Stomach (tissue), 9 donors: ENCODE results near the gene MYH11. TPM values are rescaled to one million over a fixed set of nuclear protein-coding genes. Genes with fewer than 3 reads are reported as not detected.
A peak's percentile ranks its signal among the peaks of the same experiment; 100 is the strongest.

Source experiments
- DNase-seq, 2 donors: peaks; one replicate each; pipeline versions ENCODE4 v3.0.0 to v3.0.0-alpha.2; 2013 to 2019
- H3K27ac ChIP-seq, 5 donors: fragments of 200-600 bp in 4 of 5; sonication (generic) in 4 of 5; one replicate each; pipeline ENCODE4 v1.5.1; 2013 to 2019; ENCODE audit warnings: mild to moderate bottlenecking in 1 of 5, moderate library complexity in 1 of 5
- H3K27me3 ChIP-seq, 3 donors: fragments of 200-600 bp; sonication (generic); one replicate each; pipeline ENCODE4 v1.5.1; 2017 to 2019; ENCODE audit warnings: mixed run types in 1 of 3
- H3K36me3 ChIP-seq, 4 donors: fragments of 200-600 bp; sonication (generic); 1 replicate in 3 of 4; 2 replicates in 1 of 4; pipeline ENCODE4 v1.5.1; 2016 to 2019
- H3K4me1 ChIP-seq, 4 donors: fragments of 200-600 bp; sonication (generic); one replicate each; pipeline ENCODE4 v1.5.1; 2016 to 2019
- H3K4me3 ChIP-seq, 4 donors: fragments of 200-600 bp; sonication (generic) in 3 of 4; one replicate each; pipeline ENCODE4 v1.5.1; 2016 to 2019; ENCODE audit warnings: mild to moderate bottlenecking in 1 of 4
- H3K9me3 ChIP-seq, 4 donors: fragments of 200-600 bp; sonication (generic); one replicate each; pipeline ENCODE4 v1.5.1; 2016 to 2019
- EP300 ChIP-seq: sonication (generic); formaldehyde crosslinking; IDR thresholded peaks from one replicate; pipeline ENCODE4 v1.6.1; 2017; ENCODE audit warnings: antibody characterized with exemption
- POLR2A ChIP-seq, 4 donors: fragments of 450-650 bp; IDR thresholded peaks; one replicate each; pipeline ENCODE4 v1.6.1; 2016; ENCODE audit warnings: antibody characterized with exemption in 4 of 4, control low read depth in 2 of 4, mild to moderate bottlenecking in 1 of 4, moderate library complexity in 1 of 4
- POLR2AphosphoS5 ChIP-seq, 3 donors: sonication (generic); formaldehyde crosslinking; IDR thresholded peaks; one replicate each; pipeline ENCODE4 v1.6.1; 2016; ENCODE audit warnings: antibody characterized with exemption in 3 of 3
- WGBS, 5 donors: extraction: QIAGEN DNeasy Blood & Tissue Kit in 3 of 5; methylation state at CpG; one replicate each; pipeline versions ENCODE4 v1.1.5 to v1.1.7; 2013 to 2018; 5-methylcytosine and 5-hydroxymethylcytosine counted together
- intact Hi-C: fragments of 100-400 bp; cut with DNase I; formaldehyde crosslinking; loops from one replicate; pipeline ENCODE4 v1.15.1; 2023; ENCODE audit warnings: low total_unique reads
- polyA plus RNA-seq, 3 donors: library from polyadenylated mRNA; stranded (reverse); fragments of 200-250 nt; gene quantifications; one replicate each; pipeline ENCODE4 v1.2.3, GENCODE V29; 2013
- total RNA-seq, 5 donors: library from RNA; depleted of rRNA; stranded (reverse); fragments of >200 nt; gene quantifications; one replicate each; pipeline versions ENCODE4 v1.1.0 to v1.2.3, GENCODE V29; 2014 to 2016
- TF ChIP-seq, protein P1 (sequence below), 7 experiments: fragments of 450-650 bp in 4 of 7; fragments of 200-600 bp in 3 of 7; sonication (generic) in 3 of 7; IDR thresholded peaks; one replicate each; pipeline ENCODE4 v1.5.1; 2016 to 2019; ENCODE audit warnings: antibody characterized with exemption in 7 of 7, control low read depth in 2 of 7, mild to moderate bottlenecking in 1 of 7
- donor health status: healthy with polysubstance abuse.
- donor health status: Bipolar disorder and iron deficiency.
- donor health status: healthy.

MYH11 gene
- total and polyA plus RNA-seq, 8 donors = 33.8 to 3,048 (median 865) TPM

- no peak for DNase-seq
- intact Hi-C loops = no loop called here
- H3K27ac ChIP-seq = peak overlapping the region in 1 of 5 donors; percentile 28
- H3K36me3 ChIP-seq = peaks cover 21 to 92% (median 70%) of the 10 kb centered on the region in 4 donors
- TF ChIP-seq POLR2A (IDR thresholded peaks at IDR 0.05) (no peak), POLR2AphosphoS5 (IDR thresholded peaks at IDR 0.05) (no peak), EP300 (no peak)
- TF ChIP-seq, protein P1, sequence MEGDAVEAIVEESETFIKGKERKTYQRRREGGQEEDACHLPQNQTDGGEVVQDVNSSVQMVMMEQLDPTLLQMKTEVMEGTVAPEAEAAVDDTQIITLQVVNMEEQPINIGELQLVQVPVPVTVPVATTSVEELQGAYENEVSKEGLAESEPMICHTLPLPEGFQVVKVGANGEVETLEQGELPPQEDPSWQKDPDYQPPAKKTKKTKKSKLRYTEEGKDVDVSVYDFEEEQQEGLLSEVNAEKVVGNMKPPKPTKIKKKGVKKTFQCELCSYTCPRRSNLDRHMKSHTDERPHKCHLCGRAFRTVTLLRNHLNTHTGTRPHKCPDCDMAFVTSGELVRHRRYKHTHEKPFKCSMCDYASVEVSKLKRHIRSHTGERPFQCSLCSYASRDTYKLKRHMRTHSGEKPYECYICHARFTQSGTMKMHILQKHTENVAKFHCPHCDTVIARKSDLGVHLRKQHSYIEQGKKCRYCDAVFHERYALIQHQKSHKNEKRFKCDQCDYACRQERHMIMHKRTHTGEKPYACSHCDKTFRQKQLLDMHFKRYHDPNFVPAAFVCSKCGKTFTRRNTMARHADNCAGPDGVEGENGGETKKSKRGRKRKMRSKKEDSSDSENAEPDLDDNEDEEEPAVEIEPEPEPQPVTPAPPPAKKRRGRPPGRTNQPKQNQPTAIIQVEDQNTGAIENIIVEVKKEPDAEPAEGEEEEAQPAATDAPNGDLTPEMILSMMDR (IDR thresholded peaks at IDR 0.05) = no peak
- peaks cover 0 to 8% (median 2%) of the 10 kb centered on the region in 4 donors for H3K4me1 ChIP-seq
- no peaks in the 10 kb centered on the region for H3K9me3 ChIP-seq
- no peak overlapping the region for H3K4me3 ChIP-seq
- 69 to 87% (median 86%) methylated on average over 12 of the region's 12 CpGs for WGBS, 5 donors
- no peaks in the 10 kb centered on the region for H3K27me3 ChIP-seq
These were observed 148.7 kb downstream of the MYH11 start for GRCh38 chr16:15708096-15708495.

DNA sequence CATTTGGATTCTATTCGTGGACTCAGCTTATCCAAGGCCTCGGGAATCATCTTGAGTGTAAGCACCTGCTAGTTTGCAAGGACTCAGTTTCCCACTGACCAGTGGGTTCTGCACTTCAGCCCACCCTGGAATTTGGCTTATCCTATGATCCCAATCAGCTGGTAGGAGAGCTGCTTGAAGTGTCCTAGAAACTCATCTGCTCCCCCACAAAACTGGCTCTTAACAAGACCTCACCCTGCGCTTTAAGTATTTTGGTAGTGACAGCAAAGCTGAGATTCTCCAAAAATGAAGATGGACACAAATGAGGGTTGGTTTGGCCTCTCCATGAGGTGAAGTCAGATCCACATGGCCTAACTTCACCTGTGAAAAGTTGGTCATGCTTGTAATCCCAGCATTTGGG lies 149.5 kb downstream of the MYH11 start:
- Histone ChIP-seq H3K27ac (peak overlapping the region in 2 of 5 donors; percentile 28 to 32), H3K4me3 (no peak overlapping the region), H3K36me3 (peaks cover 15 to 95% (median 73%) of the 10 kb centered on the region in 4 donors), H3K4me1 (peaks cover 0 to 8% (median 2%) of the 10 kb centered on the region in 4 donors), H3K9me3 (no peaks in the 10 kb centered on the region), H3K27me3 (no peaks in the 10 kb centered on the region)
- 86 to 98% (median 94%) methylated on average over 3 of the region's 3 CpGs for WGBS, 5 donors
- intact Hi-C loops = no loop called here
- no peak for DNase-seq
- TF ChIP-seq, protein P1 (IDR thresholded peaks at IDR 0.05) = no peak
- TF ChIP-seq POLR2AphosphoS5 (IDR thresholded peaks at IDR 0.05) (no peak), POLR2A (IDR thresholded peaks at IDR 0.05) (no peak), EP300 (no peak)

- 64 to 86% (median 74%) methylated on average over 8 of the region's 8 CpGs for WGBS, 5 donors
These were observed 151.7 kb downstream of the MYH11 start for GRCh38 chr16:15705064-15705565.

GRCh38 chr16:15704545-15704987 lies 152.3 kb downstream of the MYH11 start:
- Histone ChIP-seq H3K9me3 (no peaks in the 10 kb centered on the region), H3K36me3 (peaks cover 13 to 91% (median 78%) of the 10 kb centered on the region in 4 donors), H3K4me3 (no peak overlapping the region), H3K4me1 (peaks cover 0 to 4% (median 0%) of the 10 kb centered on the region in 4 donors), H3K27ac (peak overlapping the region in 1 of 5 donors; percentile 40), H3K27me3 (no peaks in the 10 kb centered on the region)
- intact Hi-C loops = no loop called here
- WGBS, 5 donors = 57 to 76% (median 70%) methylated on average over 8 of the region's 8 CpGs
- peak; percentile 70 to 82 for DNase-seq
- peak in 1 of 3 donors; percentile 32 for TF ChIP-seq POLR2AphosphoS5 (IDR thresholded peaks at IDR 0.05)
- TF ChIP-seq POLR2A (IDR thresholded peaks at IDR 0.05) = no peak
- TF ChIP-seq, protein P1 (IDR thresholded peaks at IDR 0.05) = peak in 5 of 7 experiments; percentile 31 to 75 (median 60)

More at GRCh38 chr16:15705064-15705565, 151.7 kb downstream of the MYH11 start:
- intact Hi-C loops = no loop called here
- H3K9me3 ChIP-seq = no peaks in the 10 kb centered on the region
- no peak for TF ChIP-seq EP300
- TF ChIP-seq, protein P1 (IDR thresholded peaks at IDR 0.05) = no peak
- no peak for TF ChIP-seq POLR2A (IDR thresholded peaks at IDR 0.05)
- TF ChIP-seq POLR2AphosphoS5 (IDR thresholded peaks at IDR 0.05) = no peak
- no peak for DNase-seq
- peak overlapping the region in 2 of 5 donors; percentile 18 to 24 for H3K27ac ChIP-seq
- peaks cover 13 to 91% (median 78%) of the 10 kb centered on the region in 4 donors for H3K36me3 ChIP-seq
- H3K4me1 ChIP-seq = peaks cover 0 to 4% (median 1%) of the 10 kb centered on the region in 4 donors
- no peak overlapping the region for H3K4me3 ChIP-seq
- no peaks in the 10 kb centered on the region for H3K27me3 ChIP-seq
